ENCODE results near the gene SSC5D. TPM values are rescaled to one million over a fixed set of nuclear protein-coding genes. Genes with fewer than 3 reads are reported as not detected.
"Not testable (repeated sequence)": the region's sequence is repeated elsewhere in the genome, so short reads cannot be mapped to it uniquely, and the experiment has no call there.

The SSC5D gene
- total RNA-seq, 2 experiments from 2014 or later, result 0.67 to 0.70 TPM

GRCh38 chr19:55530996-55531395, 42.8 kb downstream of the SSC5D start:
- H3K27me3 Mint-ChIP-seq, result no peaks in the 10 kb centered on the region
- intact Hi-C loops (cut with micrococcal nuclease), result no loop called here

DNA sequence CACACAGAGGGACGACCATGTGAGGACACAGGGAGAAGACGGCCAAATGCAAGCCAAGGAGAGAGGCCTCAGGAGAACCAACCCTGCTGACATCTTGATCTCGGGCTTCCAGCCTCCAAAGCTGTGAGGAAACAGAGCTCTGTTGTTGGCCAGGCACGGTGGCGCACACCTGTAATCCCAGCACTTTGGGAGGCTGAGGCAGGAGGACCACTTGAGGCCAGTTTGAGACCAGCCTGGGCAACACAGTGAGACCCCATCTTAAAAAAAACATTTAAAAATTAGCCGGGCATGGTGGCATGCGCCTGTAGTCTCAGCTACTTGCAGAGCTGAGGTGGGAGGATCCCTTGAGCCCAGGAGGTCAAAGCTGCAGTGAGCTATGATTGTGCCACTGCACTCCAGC, 46.0 kb downstream of the SSC5D start:
- H3K4me3 Mint-ChIP-seq; H3K36me3 Mint-ChIP-seq (ENCODE audit: low read depth); DNase-seq; intact Hi-C loops (cut with micrococcal nuclease); H3K4me1 Mint-ChIP-seq (ENCODE audit: low read depth); CTCF ChIA-PET; H3K27ac Mint-ChIP-seq; POLR2A ChIA-PET; H3K27me3 Mint-ChIP-seq; ATAC-seq; H3K9me3 Mint-ChIP-seq: not testable (repeated sequence)

More at GRCh38 chr19:55530996-55531395, 42.8 kb downstream of the SSC5D start:
- ChIA-PET CTCF (no interaction called here), POLR2A (interaction anchor here (0.9 kb wide), 1 partner anchor 18 kb away, joined by 3 read pairs; no protein-coding TSS in a partner anchor)
- Mint-ChIP-seq H3K9me3 (no peaks in the 10 kb centered on the region), H3K4me1 (ENCODE audit: low read depth) (no peaks in the 10 kb centered on the region), H3K27ac (no peak overlapping the region), H3K36me3 (ENCODE audit: low read depth) (no peaks in the 10 kb centered on the region), H3K4me3 (no peak overlapping the region)
- ATAC-seq (no peak), DNase-seq (no peak)
- TF ChIP-seq, protein P1, sequence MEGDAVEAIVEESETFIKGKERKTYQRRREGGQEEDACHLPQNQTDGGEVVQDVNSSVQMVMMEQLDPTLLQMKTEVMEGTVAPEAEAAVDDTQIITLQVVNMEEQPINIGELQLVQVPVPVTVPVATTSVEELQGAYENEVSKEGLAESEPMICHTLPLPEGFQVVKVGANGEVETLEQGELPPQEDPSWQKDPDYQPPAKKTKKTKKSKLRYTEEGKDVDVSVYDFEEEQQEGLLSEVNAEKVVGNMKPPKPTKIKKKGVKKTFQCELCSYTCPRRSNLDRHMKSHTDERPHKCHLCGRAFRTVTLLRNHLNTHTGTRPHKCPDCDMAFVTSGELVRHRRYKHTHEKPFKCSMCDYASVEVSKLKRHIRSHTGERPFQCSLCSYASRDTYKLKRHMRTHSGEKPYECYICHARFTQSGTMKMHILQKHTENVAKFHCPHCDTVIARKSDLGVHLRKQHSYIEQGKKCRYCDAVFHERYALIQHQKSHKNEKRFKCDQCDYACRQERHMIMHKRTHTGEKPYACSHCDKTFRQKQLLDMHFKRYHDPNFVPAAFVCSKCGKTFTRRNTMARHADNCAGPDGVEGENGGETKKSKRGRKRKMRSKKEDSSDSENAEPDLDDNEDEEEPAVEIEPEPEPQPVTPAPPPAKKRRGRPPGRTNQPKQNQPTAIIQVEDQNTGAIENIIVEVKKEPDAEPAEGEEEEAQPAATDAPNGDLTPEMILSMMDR (IDR thresholded peaks at IDR 0.05), result no peak

DNA sequence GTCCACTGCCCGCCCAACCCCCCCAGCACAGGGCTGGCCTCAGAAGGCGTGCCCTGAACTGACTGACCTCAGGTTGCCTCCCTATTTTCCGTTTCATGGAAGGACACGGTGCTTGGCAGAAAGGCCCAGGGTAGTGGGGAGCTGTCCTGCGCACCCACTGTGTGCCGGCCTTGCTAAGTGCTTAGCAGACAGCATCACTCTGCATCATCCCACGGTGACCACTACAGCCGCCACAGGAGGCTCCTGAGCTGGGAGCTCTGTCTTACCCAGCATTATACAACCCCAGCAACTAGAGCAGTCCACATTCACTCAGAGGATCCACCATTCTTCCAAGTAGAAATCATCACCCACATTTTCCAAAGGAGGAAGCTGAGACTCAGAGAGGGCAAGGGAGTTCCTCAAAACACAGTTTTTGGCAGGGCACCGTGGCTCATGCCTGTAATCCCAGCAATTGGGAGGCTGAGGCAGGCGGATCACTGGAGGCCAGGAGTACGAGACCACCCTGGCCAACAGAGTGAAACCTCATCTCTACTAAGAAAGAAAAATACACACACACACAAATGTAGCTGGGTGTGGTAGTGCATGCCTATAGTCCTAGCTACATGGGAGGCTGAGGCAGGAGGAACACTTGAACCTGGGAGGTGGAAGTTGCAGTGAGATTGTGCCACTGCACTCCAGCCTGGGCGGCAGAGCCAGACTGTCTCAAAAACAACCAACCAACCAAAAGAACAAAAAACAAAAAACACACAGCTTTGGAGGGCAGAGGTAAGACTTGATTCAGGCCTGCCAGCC, 47.1 kb downstream of the SSC5D start:
- ChIA-PET POLR2A (no interaction called here), CTCF (interaction anchor here (0.8 kb wide), 1 partner anchor 13 kb away, joined by 3 read pairs; no protein-coding TSS in a partner anchor)
- Mint-ChIP-seq H3K4me1 (ENCODE audit: low read depth) (no peaks in the 10 kb centered on the region), H3K27ac (no peak overlapping the region), H3K27me3 (no peaks in the 10 kb centered on the region), H3K9me3 (no peaks in the 10 kb centered on the region), H3K36me3 (ENCODE audit: low read depth) (no peaks in the 10 kb centered on the region), H3K4me3 (no peak overlapping the region)
- DNase-seq (no peak), ATAC-seq (no peak)
- TF ChIP-seq, protein P1 (IDR thresholded peaks at IDR 0.05), result no peak
- intact Hi-C loops (cut with micrococcal nuclease), result no loop called here

- ATAC-seq (no peak), DNase-seq (no peak)
- POLR2A ChIA-PET, result no interaction called here
- TF ChIP-seq, protein P1 (IDR thresholded peaks at IDR 0.05), result no peak
- H3K36me3 Mint-ChIP-seq (ENCODE audit: low read depth), result no peaks in the 10 kb centered on the region
- no peaks in the 10 kb centered on the region for H3K9me3 Mint-ChIP-seq
- intact Hi-C loops (cut with micrococcal nuclease), result no loop called here
- no peaks in the 10 kb centered on the region for H3K27me3 Mint-ChIP-seq
- H3K27ac Mint-ChIP-seq, result no peak overlapping the region
- H3K4me1 Mint-ChIP-seq (ENCODE audit: low read depth), result no peaks in the 10 kb centered on the region
- H3K4me3 Mint-ChIP-seq, result no peak overlapping the region
- CTCF ChIA-PET, result interaction anchor here (0.8 kb wide), 1 partner anchor 13 kb away, joined by 3 read pairs; no protein-coding TSS in a partner anchor
Measured at GRCh38 chr19:55535965-55536350, 47.7 kb downstream of the SSC5D start.

- TF ChIP-seq, protein P1 (IDR thresholded peaks at IDR 0.05), result no peak
- no peak for DNase-seq
- H3K36me3 Mint-ChIP-seq (ENCODE audit: low read depth), result no peaks in the 10 kb centered on the region
- H3K27me3 Mint-ChIP-seq, result no peaks in the 10 kb centered on the region
- ChIA-PET CTCF (no interaction called here), POLR2A (no interaction called here)
- no peaks in the 10 kb centered on the region for H3K4me1 Mint-ChIP-seq (ENCODE audit: low read depth)
- no peak overlapping the region for H3K4me3 Mint-ChIP-seq
- H3K9me3 Mint-ChIP-seq, result no peaks in the 10 kb centered on the region
- intact Hi-C loops (cut with micrococcal nuclease), result no loop called here
- H3K27ac Mint-ChIP-seq, result no peak overlapping the region
- ATAC-seq, result no peak
Measured at GRCh38 chr19:55536366-55536765, 48.1 kb downstream of the SSC5D start.

Data from activated CD8-positive, alpha-beta T cell treated with anti-CD3 and anti-CD28 coated beads for 36 hours (primary cell).